ENCODE data around the gene TRAF4.
A peak's percentile ranks its signal among the peaks of the same experiment; 100 is the strongest.
"Not testable (repeated sequence)": the region's sequence is repeated elsewhere in the genome, so short reads cannot be mapped to it uniquely, and the experiment has no call there.

The TRAF4 gene

GRCh38 chr17:28748852-28749515 lies 5.2 kb downstream of the TRAF4 start:
- DNase-seq: no peak

- DNase-seq: no peak
Observed at GRCh38 chr17:28749516-28750177, 5.8 kb downstream of the TRAF4 start.

GRCh38 chr17:28750178-28751047 lies 6.6 kb downstream of the TRAF4 start:
- peak; percentile 72 to 85 (median 83) for DNase-seq

- no peak for DNase-seq
Observed at GRCh38 chr17:28751600-28752366, 8.0 kb downstream of the TRAF4 start.

- no peak for DNase-seq
Observed at GRCh38 chr17:28755486-28755885, 11.7 kb downstream of the TRAF4 start.

GRCh38 chr17:28756049-28756804 lies 12.4 kb downstream of the TRAF4 start:
- DNase-seq: no peak

- DNase-seq: no peak
Observed at GRCh38 chr17:28758411-28759121, 14.8 kb downstream of the TRAF4 start.

- DNase-seq: no peak
Observed at GRCh38 chr17:28759256-28759865, 15.6 kb downstream of the TRAF4 start.

GRCh38 chr17:28760601-28761562 lies 17.1 kb downstream of the TRAF4 start:
- DNase-seq: no peak

GRCh38 chr17:28763137-28763799 lies 19.5 kb downstream of the TRAF4 start:
- DNase-seq: peak in 1 of 5 experiments; percentile 21

GRCh38 chr17:28763804-28764266 lies 20.0 kb downstream of the TRAF4 start:
- DNase-seq: peak in 4 of 5 experiments; percentile 59 to 73 (median 68)

- DNase-seq: no peak
Observed at GRCh38 chr17:28765038-28765437, 21.2 kb downstream of the TRAF4 start.

GRCh38 chr17:28773736-28774135 lies 29.9 kb downstream of the TRAF4 start:
- DNase-seq: peak in 1 of 5 experiments; percentile 41

- DNase-seq: no peak
Observed at GRCh38 chr17:28774206-28774605, 30.4 kb downstream of the TRAF4 start.

GRCh38 chr17:28777178-28777577 lies 33.4 kb downstream of the TRAF4 start:
- DNase-seq: no peak

GRCh38 chr17:28779601-28780000 lies 35.8 kb downstream of the TRAF4 start:
- not testable (repeated sequence) for DNase-seq

- no peak for DNase-seq
Observed at GRCh38 chr17:28783161-28783560, 39.4 kb downstream of the TRAF4 start.

GRCh38 chr17:28788100-28788499 lies 44.3 kb downstream of the TRAF4 start:
- DNase-seq: no peak
